PC-3 (cell line): ENCODE results near the gene MSMO1.

Experiments
- EZH2 ChIP-seq: fragments of 300-600 bp; sonication (generic); IDR thresholded peaks from one replicate; pipeline ENCODE4 v1.6.1; 2017; ENCODE audit warnings: antibody characterized with exemption, mild to moderate bottlenecking, low read length; ENCODE audit not compliant: unreplicated experiment
- EZH2phosphoT487 ChIP-seq: fragments of 300-600 bp; sonication (generic); IDR thresholded peaks from 2 replicates; pipeline ENCODE4 v1.6.1; 2018; ENCODE audit warnings: mild to moderate bottlenecking, antibody characterized with exemption, low read length, borderline replicate concordance
- TF ChIP-seq, protein P1 (sequence below): fragments of 300-600 bp; sonication (generic); conservative IDR thresholded peaks from 2 replicates; pipeline ENCODE4 v1.5.1; 2017; ENCODE audit warnings: antibody characterized with exemption, low read depth, mild to moderate bottlenecking, low read length

- TF ChIP-seq, protein P1, sequence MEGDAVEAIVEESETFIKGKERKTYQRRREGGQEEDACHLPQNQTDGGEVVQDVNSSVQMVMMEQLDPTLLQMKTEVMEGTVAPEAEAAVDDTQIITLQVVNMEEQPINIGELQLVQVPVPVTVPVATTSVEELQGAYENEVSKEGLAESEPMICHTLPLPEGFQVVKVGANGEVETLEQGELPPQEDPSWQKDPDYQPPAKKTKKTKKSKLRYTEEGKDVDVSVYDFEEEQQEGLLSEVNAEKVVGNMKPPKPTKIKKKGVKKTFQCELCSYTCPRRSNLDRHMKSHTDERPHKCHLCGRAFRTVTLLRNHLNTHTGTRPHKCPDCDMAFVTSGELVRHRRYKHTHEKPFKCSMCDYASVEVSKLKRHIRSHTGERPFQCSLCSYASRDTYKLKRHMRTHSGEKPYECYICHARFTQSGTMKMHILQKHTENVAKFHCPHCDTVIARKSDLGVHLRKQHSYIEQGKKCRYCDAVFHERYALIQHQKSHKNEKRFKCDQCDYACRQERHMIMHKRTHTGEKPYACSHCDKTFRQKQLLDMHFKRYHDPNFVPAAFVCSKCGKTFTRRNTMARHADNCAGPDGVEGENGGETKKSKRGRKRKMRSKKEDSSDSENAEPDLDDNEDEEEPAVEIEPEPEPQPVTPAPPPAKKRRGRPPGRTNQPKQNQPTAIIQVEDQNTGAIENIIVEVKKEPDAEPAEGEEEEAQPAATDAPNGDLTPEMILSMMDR: no peak
- no peak for TF ChIP-seq EZH2
- no peak for TF ChIP-seq EZH2phosphoT487
These were observed 37.1 kb downstream of the MSMO1 start for GRCh38 chr4:165364452-165365080.
